H1 (cell line): ENCODE measurements around the gene NEB. TPM values are rescaled to one million over a fixed set of nuclear protein-coding genes. Genes with fewer than 3 reads are reported as not detected.

Experiments
- EZH2 ChIP-seq: fragments of 200-600 bp; sonication (generic); IDR thresholded peaks from 2 replicates; pipeline ENCODE4 v1.7.1; 2012; ENCODE audit warnings: low read depth, mild to moderate bottlenecking, moderate library complexity, low read length, inconsistent platforms; ENCODE audit not compliant: severe bottlenecking
- JUND ChIP-seq: IDR thresholded peaks from 2 replicates; pipeline ENCODE4 v1.6.1; 2011; ENCODE audit warnings: mild to moderate bottlenecking, improper control_type of control experiment, low read length
- MAX ChIP-seq: IDR thresholded peaks from 2 replicates; pipeline ENCODE4 v1.6.1; 2012; ENCODE audit warnings: inconsistent platforms
- YY1 ChIP-seq: IDR thresholded peaks from 2 replicates; pipeline ENCODE4 v1.6.1; 2011; ENCODE audit warnings: low read depth, mild to moderate bottlenecking, low read length
- polyA plus RNA-seq, 7 experiments: library from polyadenylated mRNA; depleted of rRNA in 3 of 7; stranded (reverse) in 5 of 7; unstranded in 2 of 7; fragments of >200 nt in 5 of 7; fragments of 200-250 nt in 2 of 7; gene quantifications; 1 replicate in 5 of 7; 2 replicates in 1 of 7; 4 replicates in 1 of 7; pipeline versions ENCODE4 v1.2.1 to v1.2.3, GENCODE V29; 2011 to 2013; ENCODE audit warnings: missing spikeins in 2 of 7, mixed read lengths in 2 of 7
- total RNA-seq: library from RNA; stranded (reverse); fragmentation: NEBNext Ultra II Directional; extraction: Animal tissue kit (Norgen Biotek cat#: 25700); gene quantifications from 2 replicates; pipeline ENCODE4 v1.2.1, GENCODE V29; 2021

The NEB gene
- total and polyA plus RNA-seq, 2 of the 8 experiments (the other 6 are each of a cell fraction or from before 2014, with no cell fraction given), result 1.4 to 2.5 TPM

- TF ChIP-seq YY1 (no peak), MAX (no peak), EZH2 (no peak), JUND (no peak)
Observed at GRCh38 chr2:151570191-151570590, 164.1 kb downstream of the NEB start (continued).
